ENCODE measurements around the gene ANGPT4.

GRCh38 chr20:890666-891057, 25.5 kb downstream of the ANGPT4 start:
- no peak for TF ChIP-seq CTCF (IDR thresholded peaks at IDR 0.05)
- TF ChIP-seq POLR2A (IDR thresholded peaks at IDR 0.05), result no peak

All from body of pancreas (tissue), 4 donors.